OCI-LY3 (cell line): ENCODE measurements around the gene PCSK6.

ENCODE experiments used
- H2AFZ ChIP-seq: fragments of 200-600, 300-600 bp; shearing (Covaris generic); 2 replicates; pipeline ENCODE4 v1.6.0; 2014; ENCODE audit warnings: antibody characterized with exemption, low read depth, low read length
- H3K27ac ChIP-seq: fragments of 200-600, 300-600 bp; sonication (generic); 2 replicates; pipeline ENCODE4 v1.5.1; 2014; ENCODE audit warnings: mild to moderate bottlenecking, low read length, moderate library complexity, mixed read lengths
- H3K27me3 ChIP-seq: fragments of 200-600, 300-600 bp; sonication (generic); 2 replicates; pipeline ENCODE4 v1.6.1; 2014; ENCODE audit warnings: low read depth, low read length, mixed read lengths
- H3K36me3 ChIP-seq: fragments of 200-600, 300-600 bp; sonication (generic); replicated peaks from 2 replicates; pipeline ENCODE3; 2014; ENCODE audit warnings: low read depth, low read length, mixed read lengths
- H3K4me1 ChIP-seq: fragments of 300-600, 200-600 bp; sonication (generic); 2 replicates; pipeline ENCODE4 v1.6.1; 2014; ENCODE audit warnings: low read length, mixed read lengths
- H3K4me2 ChIP-seq: fragments of 200-600, 300-600 bp; sonication (generic); 2 replicates; pipeline ENCODE4 v1.6.1; 2014; ENCODE audit warnings: low read length, mixed read lengths
- H3K4me3 ChIP-seq: fragments of 300-600, 200-600 bp; sonication (generic); 2 replicates; pipeline ENCODE4 v1.5.1; 2014; ENCODE audit warnings: antibody characterized with exemption, mild to moderate bottlenecking, low read length, moderate library complexity
- H3K79me2 ChIP-seq: fragments of 300-600, 200-600 bp; shearing (Covaris generic); 2 replicates; pipeline ENCODE4 v1.6.1; 2014; ENCODE audit warnings: mild to moderate bottlenecking, low read length, mixed read lengths
- H3K9ac ChIP-seq: fragments of 300-600, 200-600 bp; shearing (Covaris generic); 2 replicates; pipeline ENCODE4 v1.6.0; 2014; ENCODE audit warnings: mild to moderate bottlenecking, low read length, moderate library complexity
- H3K9me3 ChIP-seq: fragments of 200-600, 300-600 bp; shearing (Covaris generic); 2 replicates; pipeline ENCODE4 v1.6.1; 2014; ENCODE audit warnings: low read length, mixed read lengths; ENCODE audit not compliant: insufficient read depth
- H4K20me1 ChIP-seq: fragments of 200-600, 300-600 bp; sonication (generic); 2 replicates; pipeline ENCODE4 v1.6.1; 2016; ENCODE audit warnings: low read length, mixed read lengths; ENCODE audit not compliant: insufficient read depth
- CTCF ChIP-seq: fragments of 200-600, 300-600 bp; sonication (generic); IDR thresholded peaks from 2 replicates; pipeline ENCODE4 v1.5.1; 2014; ENCODE audit warnings: antibody characterized with exemption, low read length, low read depth
- EZH2phosphoT487 ChIP-seq: fragments of 200-600 bp; shearing (Covaris generic); IDR thresholded peaks from 2 replicates; pipeline ENCODE4 v1.6.1; 2018; ENCODE audit warnings: antibody characterized with exemption, mixed run types, low read depth

Gene PCSK6

GRCh38 chr15:101470548-101471239, 18.8 kb downstream of the PCSK6 start:
- Histone ChIP-seq H3K27me3 (peaks cover 49% of the 10 kb centered on the region), H3K4me1 (no peaks in the 10 kb centered on the region), H3K36me3 (no peaks in the 10 kb centered on the region), H3K79me2 (no peaks in the 10 kb centered on the region), H3K4me2 (no peak overlapping the region), H2AFZ (no peak overlapping the region), H3K9ac (no peak overlapping the region), H4K20me1 (no peaks in the 10 kb centered on the region), H3K9me3 (no peaks in the 10 kb centered on the region), H3K27ac (no peak overlapping the region), H3K4me3 (no peak overlapping the region)
- no peak for TF ChIP-seq CTCF
- TF ChIP-seq EZH2phosphoT487, result no peak

- no peak overlapping the region for H3K4me3 ChIP-seq
- H3K27ac ChIP-seq, result no peak overlapping the region
- H3K9me3 ChIP-seq, result no peaks in the 10 kb centered on the region
- H3K9ac ChIP-seq, result no peak overlapping the region
- no peaks in the 10 kb centered on the region for H3K4me1 ChIP-seq
- no peak overlapping the region for H2AFZ ChIP-seq
- H3K4me2 ChIP-seq, result no peak overlapping the region
- TF ChIP-seq CTCF, result no peak
- no peak for TF ChIP-seq EZH2phosphoT487
- H3K79me2 ChIP-seq, result no peaks in the 10 kb centered on the region
- H3K36me3 ChIP-seq, result no peaks in the 10 kb centered on the region
- no peaks in the 10 kb centered on the region for H4K20me1 ChIP-seq
- peaks cover 48% of the 10 kb centered on the region for H3K27me3 ChIP-seq
These were observed 19.8 kb downstream of the PCSK6 start for GRCh38 chr15:101469520-101470288.

GRCh38 chr15:101466188-101466587, 23.3 kb downstream of the PCSK6 start:
- Histone ChIP-seq H3K79me2 (no peaks in the 10 kb centered on the region), H3K9me3 (no peaks in the 10 kb centered on the region), H2AFZ (no peak overlapping the region), H4K20me1 (no peaks in the 10 kb centered on the region), H3K36me3 (no peaks in the 10 kb centered on the region), H3K9ac (no peak overlapping the region), H3K4me1 (no peaks in the 10 kb centered on the region), H3K4me3 (no peak overlapping the region), H3K4me2 (no peak overlapping the region), H3K27ac (no peak overlapping the region), H3K27me3 (peaks cover 36% of the 10 kb centered on the region)
- TF ChIP-seq CTCF (no peak), EZH2phosphoT487 (no peak)

- no peaks in the 10 kb centered on the region for H3K36me3 ChIP-seq
- no peak overlapping the region for H3K4me3 ChIP-seq
- no peaks in the 10 kb centered on the region for H3K9me3 ChIP-seq
- no peaks in the 10 kb centered on the region for H4K20me1 ChIP-seq
- no peak overlapping the region for H2AFZ ChIP-seq
- H3K4me1 ChIP-seq, result no peaks in the 10 kb centered on the region
- no peaks in the 10 kb centered on the region for H3K79me2 ChIP-seq
- H3K27me3 ChIP-seq, result peaks cover 27% of the 10 kb centered on the region
- no peak overlapping the region for H3K9ac ChIP-seq
- H3K4me2 ChIP-seq, result no peak overlapping the region
- H3K27ac ChIP-seq, result no peak overlapping the region
- TF ChIP-seq CTCF, result no peak
- TF ChIP-seq EZH2phosphoT487, result no peak
These were observed 24.4 kb downstream of the PCSK6 start for GRCh38 chr15:101464999-101465669.
